ENCODE measurements around the gene MFSD12.

- TF ChIP-seq, protein P1, sequence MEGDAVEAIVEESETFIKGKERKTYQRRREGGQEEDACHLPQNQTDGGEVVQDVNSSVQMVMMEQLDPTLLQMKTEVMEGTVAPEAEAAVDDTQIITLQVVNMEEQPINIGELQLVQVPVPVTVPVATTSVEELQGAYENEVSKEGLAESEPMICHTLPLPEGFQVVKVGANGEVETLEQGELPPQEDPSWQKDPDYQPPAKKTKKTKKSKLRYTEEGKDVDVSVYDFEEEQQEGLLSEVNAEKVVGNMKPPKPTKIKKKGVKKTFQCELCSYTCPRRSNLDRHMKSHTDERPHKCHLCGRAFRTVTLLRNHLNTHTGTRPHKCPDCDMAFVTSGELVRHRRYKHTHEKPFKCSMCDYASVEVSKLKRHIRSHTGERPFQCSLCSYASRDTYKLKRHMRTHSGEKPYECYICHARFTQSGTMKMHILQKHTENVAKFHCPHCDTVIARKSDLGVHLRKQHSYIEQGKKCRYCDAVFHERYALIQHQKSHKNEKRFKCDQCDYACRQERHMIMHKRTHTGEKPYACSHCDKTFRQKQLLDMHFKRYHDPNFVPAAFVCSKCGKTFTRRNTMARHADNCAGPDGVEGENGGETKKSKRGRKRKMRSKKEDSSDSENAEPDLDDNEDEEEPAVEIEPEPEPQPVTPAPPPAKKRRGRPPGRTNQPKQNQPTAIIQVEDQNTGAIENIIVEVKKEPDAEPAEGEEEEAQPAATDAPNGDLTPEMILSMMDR (IDR thresholded peaks at IDR 0.05; ENCODE audit: poor library complexity): no peak
- no peak for TF ChIP-seq EZH2phosphoT487 (IDR thresholded peaks at IDR 0.05; ENCODE audit: low read depth, severe bottlenecking, unreplicated experiment)
Measured at GRCh38 chr19:3535981-3536380, 21.4 kb downstream of the MFSD12 start.
